Measurements from ENCODE around the gene CXCL12.
A peak's percentile ranks its signal among the peaks of the same experiment; 100 is the strongest.

Gene CXCL12

GRCh38 chr10:44383749-44384600 is 922 bp downstream of the CXCL12 start:
- DNase-seq: peak; percentile 47

DNA sequence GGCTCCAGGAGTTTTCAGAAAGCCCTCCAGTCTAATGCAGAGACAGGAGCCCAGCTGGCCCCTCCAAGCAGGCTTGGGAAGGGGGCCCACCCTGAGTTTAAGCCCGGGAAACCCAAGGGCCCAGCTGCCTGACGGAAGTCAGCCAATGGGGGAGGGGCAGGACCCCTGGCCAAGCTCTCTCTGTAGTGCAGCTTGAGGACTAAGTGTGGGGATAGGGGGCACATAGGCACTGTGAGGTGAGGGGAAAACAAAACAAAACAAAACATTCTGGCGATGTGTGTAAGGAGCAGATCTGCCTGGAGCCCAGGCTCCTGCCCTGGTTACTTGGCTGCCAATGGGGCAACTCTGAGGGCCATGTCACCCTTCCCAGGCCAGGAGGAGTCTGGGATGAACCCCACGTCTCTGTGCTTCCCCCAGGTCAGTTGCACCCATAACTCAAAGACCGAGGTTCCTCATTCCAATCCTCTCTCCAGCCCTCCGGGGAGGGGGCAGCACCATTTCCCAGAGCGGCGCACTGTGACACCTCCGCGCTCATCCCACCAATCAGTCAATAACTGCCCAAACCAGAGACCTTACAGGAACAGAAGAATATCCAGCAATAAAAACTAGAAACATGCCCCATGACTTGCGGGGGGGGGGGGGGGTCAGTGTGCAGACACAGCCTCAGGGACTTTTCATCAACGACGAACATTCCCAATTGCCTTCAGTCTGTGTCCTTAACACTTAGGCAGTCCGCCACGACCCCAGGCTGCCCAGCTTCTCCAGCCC is 1.7 kb downstream of the CXCL12 start:
- DNase-seq: peak; percentile 36

DNA sequence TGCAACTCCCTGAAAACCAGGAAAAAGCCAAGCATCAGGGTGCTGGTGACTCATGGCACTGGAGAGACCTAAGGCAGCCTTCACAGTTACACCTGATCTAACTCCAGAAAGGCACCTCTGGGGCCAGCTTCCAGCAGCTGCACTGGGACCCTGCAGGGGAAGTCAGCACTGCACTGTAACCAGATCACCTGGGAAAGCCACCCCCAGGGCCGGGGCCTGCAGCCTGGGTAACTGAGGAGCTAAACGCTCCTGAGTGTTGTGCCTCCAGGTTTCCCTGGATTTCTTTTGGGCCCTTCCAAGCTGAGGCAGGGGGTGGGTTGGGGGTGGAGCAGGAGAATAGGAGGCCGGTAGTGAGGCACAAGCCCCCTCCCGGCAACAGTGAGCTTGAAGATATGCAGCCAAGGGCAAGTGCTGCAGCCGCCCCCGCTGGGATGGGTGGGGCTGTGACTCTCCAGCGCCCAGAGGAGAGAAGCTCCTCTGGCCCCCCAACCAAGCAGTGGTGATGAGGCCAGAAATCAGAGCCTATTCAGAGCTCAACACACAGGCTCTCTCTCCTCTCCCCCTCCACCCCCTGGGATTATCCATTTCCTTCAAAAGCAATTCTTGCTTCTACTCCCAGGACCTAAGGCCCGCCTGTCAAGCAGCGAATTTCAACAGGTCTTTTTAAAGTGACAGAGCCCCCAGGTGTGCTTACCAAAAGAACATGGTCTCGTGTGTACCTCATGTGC is 2.6 kb downstream of the CXCL12 start:
- peak; percentile 25 for DNase-seq

DNA sequence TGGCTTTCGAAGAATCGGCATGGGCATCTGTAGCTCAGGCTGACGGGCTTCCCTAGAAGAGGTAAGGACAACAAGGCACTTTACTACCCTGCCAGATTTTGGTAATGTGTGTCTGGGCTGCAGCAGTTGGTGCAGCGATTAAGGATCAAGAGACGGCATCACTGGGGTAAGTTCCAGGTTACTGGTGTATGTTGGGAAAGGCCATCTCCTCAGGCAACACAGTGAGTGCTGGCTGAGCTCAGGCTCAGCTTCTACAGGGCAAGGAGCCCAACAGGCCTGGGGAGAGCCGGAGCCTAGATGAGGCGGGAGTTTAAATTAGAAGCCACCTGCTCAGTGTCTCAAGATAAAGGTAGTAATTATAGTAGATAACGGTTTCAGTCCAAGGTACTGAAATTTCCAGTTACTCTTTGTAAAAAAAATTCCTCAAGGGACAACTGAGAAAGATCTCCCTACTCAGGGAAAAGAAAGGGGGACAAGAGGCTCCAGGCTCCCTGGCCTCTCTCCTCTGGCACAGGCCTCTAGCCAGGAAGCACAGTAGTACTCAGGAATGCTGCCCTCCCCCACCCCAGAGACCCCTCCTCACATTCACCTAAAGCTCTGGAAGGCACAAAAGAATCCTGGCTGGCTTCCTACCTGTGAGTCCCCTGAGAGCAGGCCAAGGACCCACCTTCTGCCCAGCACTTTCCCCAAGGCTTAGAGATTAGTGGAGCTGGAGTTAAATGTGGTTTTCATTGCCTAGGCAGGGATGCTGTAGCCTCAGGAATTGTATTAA is 3.9 kb downstream of the CXCL12 start:
- no peak for DNase-seq

DNA sequence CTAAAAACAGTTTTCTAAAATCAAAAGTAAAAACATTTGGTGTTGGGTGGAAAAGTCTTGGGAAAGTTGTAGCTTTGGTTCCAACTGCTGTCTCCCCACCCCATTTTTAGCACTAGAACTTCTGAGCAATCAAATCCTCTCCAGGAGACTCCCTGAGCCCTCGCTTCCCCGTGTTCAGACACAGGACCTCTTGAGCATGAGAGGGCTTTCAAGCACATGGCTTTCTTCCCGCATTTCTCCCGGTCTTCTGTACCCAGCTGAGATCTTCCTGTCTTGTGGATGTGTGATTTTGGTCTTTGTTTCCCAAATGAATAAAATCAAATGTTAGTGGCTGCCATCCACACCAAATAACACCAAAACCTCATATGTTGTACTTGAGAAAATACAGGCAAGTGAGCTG is 5.0 kb downstream of the CXCL12 start:
- no peak for DNase-seq

GRCh38 chr10:44378626-44379025 is 6.3 kb downstream of the CXCL12 start:
- no peak for DNase-seq

- no peak for DNase-seq
These were observed 7.1 kb downstream of the CXCL12 start for GRCh38 chr10:44377651-44378310.

DNA sequence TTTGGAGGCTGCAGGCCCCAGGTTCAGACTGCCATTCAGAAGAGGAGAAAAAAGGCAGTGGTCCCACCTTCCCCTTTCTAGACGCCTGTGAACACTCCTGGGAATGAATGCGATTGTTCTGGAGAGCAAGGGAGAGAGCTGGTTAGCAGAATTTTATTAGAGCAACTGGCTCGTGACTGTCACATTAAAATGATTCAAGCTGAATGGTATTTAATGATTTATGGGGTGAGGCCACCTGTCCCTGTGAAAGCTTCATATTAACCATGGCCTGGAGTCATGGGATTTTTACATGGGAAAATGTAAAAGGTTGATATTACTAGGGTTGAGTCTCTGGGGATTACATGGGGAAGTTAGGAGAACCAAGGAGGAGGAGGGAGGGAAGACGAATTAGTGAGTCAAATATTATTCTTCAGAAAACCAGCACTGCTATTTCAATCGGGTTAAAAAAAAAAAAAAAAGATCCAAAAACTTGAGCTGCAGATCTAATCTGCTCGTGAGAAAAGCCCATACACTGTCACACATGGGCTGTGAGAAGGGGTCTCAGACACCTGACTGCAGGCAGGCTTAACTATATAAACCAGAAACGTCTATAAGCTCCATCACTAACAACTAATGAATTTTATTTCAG is 8.3 kb downstream of the CXCL12 start:
- DNase-seq: no peak

GRCh38 chr10:44374155-44374554 is 10.7 kb downstream of the CXCL12 start:
- DNase-seq: no peak

DNA sequence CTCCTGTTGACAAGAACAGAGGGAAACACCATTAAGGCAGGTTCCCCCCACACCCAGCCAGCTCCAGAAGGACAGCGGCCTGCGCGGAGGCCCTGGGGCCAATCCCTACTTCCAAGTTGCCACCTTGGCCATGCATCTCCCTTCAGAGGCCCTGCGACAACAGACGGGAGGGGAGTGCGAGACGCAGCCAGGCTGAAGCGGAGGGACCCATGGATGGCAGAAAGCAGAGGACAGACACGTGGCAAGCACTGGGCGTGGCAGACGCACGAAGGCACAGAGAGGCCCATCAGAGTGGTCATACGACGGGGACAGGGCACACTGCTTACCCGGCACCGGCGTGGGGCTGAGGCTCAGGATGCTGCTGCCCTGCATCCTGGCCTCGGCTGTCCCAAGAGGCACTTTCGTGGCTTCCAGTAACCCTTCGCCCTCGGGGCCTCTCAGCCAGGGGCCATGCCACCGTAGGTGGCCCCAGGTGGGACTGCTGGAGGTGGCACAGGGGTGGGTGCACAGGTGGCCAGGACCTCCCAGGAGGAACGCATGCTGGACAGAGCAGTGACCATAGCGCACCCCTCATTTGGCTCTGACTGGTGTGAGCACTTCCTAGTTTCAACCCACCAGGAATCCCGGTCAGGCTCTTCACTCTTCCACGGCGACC is 11.4 kb downstream of the CXCL12 start:
- no peak for DNase-seq

GRCh38 chr10:44372181-44372580 is 12.7 kb downstream of the CXCL12 start:
- no peak for DNase-seq

DNA sequence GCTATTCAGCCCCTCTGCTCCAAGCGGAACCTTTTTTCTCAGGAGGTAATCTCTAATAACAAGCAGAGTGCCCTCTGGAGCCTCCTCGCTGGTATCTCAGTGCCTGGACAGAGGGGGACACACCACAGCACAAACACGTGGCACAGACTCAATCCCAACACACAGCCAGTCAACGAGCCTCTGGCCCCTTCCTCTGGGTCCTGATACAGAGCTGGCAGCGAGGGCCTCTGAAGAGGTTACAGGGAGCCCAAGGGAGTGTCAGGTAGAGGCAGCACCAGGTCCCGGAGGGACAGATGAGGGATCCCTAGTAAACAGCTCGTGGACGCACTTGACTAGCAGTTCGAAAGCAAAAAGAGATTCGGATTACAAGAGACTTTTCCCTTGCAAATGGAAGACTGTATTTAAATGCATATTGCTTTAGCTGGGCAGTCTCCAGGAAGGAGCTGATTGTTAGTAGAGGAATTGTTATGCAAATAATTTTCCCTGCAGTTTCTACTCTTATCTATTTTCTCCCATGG is 14.1 kb downstream of the CXCL12 start:
- no peak for DNase-seq

GRCh38 chr10:44369854-44370253 is 15.0 kb downstream of the CXCL12 start:
- no peak for DNase-seq

GRCh38 chr10:44369296-44369695 is 15.6 kb downstream of the CXCL12 start:
- DNase-seq: no peak

- DNase-seq: no peak
These were observed 16.3 kb downstream of the CXCL12 start for GRCh38 chr10:44368637-44369036.

- DNase-seq: no peak
These were observed 17.8 kb downstream of the CXCL12 start for GRCh38 chr10:44366941-44367630.

- DNase-seq: no peak
These were observed 20.3 kb downstream of the CXCL12 start for GRCh38 chr10:44364566-44364965.

DNA sequence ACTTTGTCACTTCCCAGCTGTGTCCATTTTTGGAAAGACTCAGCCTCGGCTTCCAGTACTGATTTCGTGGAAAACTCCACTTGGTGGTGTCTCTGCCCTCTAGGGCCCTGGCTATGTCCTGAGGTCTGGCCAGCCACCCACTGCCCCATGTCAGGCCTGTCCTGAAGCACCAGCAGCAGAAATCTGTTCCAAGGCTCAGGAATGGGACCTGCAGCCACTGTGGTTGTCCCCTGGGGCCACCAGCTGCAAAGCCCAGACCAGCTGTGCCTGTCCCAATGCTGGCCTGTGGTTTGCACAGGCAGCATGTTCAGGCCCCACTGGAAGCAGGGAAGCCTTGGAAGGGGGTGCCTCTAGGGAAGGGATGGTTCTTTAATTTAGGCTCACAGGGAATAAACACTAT is 21.2 kb downstream of the CXCL12 start:
- DNase-seq: no peak

DNA sequence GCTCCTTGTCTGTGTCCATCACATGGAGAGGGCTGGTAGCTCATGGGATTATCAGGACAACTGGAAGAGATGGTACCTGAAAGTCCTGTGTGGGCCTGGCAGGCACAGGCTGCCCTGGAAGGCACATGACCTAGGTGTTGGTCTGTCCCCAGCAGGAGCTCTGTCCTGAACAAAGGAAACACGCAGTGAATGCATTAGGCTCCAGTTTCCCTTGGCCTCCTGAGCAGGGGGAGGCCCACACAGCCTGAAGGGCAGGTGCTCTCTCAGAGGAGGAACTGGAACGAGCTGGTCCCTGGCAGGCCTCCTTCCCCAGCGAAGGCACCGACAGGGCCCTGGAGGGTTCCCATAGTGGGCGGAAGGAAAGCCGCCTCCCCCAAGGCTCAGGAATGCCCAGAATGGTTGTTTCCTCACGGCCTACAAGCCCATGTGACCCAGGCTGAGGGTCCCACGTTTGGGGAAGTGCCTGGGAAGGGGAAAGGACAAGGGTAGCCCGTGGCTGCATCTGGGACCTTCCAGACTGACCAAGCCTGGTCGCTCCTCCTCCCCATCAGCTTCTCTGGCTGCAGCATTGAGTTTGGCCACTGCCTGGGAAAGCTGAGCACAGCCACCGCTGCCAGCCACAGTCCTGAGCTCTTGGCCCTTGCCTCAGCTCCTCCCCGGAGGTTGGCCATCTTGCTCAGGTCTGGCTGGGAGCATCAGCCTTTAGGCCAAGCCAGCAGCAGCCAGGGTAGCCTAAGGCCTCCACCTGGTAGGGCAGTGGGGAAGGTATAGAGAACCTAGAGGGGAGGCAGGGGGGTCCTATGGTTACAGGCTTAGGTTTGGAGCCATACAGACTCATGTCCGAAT is 21.8 kb downstream of the CXCL12 start:
- DNase-seq: no peak

All from activated CD8-positive, alpha-beta memory T cell treated with anti-CD3 and anti-CD28 coated beads, Interleukin-2, amount 50 U/mL, for 48 hours (primary cell).